Nucleus accumbens (tissue), 56 donors: Measurements from ENCODE around the gene ROCK2.

Source experiments
- DNase-seq, 56 donors: peaks; one replicate each; lab custom pipeline; 2025; lab: John Stamatoyannopoulos, UW

The ROCK2 gene

DNA sequence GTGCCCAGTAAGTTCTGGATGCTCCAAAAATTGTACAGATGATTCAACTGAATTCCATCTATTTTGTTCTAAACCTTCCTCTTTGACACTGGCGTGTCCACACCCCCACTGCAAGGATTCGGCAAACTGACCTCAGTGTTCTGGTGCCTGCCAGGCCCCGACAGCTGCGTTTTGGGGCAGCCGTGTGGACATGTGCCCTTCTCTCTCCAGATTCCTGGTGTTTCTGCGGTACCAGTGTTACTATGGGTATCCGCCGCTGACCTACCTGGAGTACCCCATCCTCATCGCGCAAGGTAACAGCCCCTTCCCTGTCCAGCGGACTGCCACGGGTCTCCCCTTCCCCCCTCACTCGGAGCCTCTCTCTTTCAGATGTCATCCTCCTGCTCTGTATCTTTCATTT, 184.2 kb downstream of the ROCK2 start:
- DNase-seq: no peak

- no peak for DNase-seq
Observed at GRCh38 chr2:11159574-11160170, 184.8 kb downstream of the ROCK2 start.

GRCh38 chr2:11158916-11159573, 185.4 kb downstream of the ROCK2 start:
- DNase-seq: no peak

- no peak for DNase-seq
Observed at GRCh38 chr2:11157731-11158130, 186.7 kb downstream of the ROCK2 start.

- DNase-seq: no peak
Observed at GRCh38 chr2:11157296-11157695, 187.1 kb downstream of the ROCK2 start.

- DNase-seq: no peak
Observed at GRCh38 chr2:11156396-11157075, 187.9 kb downstream of the ROCK2 start.

- peak in 7 of 56 donors; percentile 79 to 94 (median 92) for DNase-seq
Observed at GRCh38 chr2:11155381-11156035, 188.9 kb downstream of the ROCK2 start, which contains the start of gene SLC66A3. Gene SLC66A3, plus strand, starts transcription at chr2:11155467. Its CDS starts 80 bp downstream, at chr2:11155547.

DNA sequence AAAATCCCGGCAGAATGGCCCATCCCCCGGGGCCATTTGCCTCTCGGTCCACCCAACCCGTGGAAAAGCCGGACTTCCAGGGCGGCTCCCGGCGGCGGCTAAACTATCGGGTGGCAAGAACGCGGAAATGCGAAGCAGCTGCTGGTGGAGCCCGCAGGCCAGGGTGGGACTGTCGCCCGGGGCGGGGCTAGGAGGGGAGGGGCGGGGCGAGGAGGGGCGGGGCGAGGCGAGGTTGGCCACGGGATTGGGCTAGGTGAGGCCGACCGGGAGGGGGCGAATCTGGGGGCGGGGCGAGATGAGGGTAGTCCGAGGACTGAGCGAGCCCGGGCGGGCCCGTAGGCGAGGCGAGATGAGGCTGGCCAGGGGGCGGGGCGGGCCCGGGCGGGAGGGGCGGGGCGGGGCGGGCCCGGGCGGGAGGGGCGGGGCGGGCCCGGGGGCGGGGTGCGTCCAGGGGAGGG, 189.5 kb downstream of the ROCK2 start:
- peak; percentile 44 to 98 (median 92) for DNase-seq

DNA sequence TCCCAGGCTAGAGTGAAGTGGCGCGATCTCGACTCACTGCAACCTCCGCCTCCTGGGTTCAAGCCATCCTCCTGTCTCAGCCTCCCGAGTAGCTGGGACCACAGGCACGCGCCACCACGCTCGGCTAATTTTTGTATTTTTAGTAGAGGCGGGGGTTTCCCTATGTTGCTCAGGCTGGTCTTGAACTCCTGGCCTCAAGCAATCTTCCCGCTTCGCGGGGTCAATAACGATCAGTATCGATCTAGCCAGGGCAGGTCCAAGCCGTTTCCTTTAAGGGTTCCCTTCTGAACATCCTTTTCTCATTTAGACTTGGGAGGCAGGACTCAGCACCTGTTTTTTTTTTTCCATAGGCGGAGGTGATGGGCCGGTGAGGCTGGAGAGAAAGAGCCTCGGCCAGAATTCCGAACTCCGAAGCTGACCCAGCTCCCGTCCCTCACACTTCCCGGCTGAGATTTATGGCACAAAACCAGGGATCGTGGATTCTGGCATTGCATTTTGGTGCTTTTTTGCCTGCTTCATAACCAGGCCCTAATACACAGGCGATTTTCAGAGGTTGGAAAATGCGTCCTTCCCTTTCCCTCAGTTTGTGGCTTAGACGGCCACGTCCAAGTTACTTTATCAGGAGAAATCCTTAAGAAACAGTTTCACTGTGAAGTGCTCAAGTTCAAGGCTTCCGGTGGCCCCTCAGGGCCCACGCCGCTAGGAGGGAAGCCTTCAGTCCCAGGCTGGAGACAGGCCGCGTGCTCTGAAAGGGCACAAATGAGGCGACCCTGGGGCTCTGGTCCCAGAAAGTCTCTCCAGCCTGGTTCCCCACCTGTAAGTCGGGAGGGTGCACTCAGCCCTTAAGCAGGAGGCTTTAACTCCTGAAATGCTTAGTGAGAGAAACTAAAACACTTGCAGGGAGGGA, 190.2 kb downstream of the ROCK2 start:
- peak in 4 of 56 donors; percentile 50 to 69 (median 54) for DNase-seq

DNA sequence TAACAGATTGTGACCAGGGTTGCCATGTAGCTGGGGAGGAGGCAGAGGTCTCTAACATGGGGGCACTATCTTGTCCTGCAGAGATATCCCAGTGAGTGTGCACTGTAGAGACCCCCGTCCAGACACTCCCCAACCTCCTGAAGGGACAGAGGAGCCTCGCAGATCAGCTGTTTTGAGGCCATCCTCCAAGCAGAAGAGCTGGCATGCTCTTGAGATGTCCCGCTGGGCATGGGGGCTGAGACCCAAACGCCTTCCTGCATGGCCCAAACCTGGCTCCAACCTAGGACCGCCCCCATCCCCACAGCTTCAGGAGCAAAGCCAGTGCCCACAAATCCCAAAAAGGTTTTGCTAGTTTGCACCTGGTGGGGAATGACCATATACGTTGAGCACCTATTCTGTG, 191.8 kb downstream of the ROCK2 start:
- no peak for DNase-seq

DNA sequence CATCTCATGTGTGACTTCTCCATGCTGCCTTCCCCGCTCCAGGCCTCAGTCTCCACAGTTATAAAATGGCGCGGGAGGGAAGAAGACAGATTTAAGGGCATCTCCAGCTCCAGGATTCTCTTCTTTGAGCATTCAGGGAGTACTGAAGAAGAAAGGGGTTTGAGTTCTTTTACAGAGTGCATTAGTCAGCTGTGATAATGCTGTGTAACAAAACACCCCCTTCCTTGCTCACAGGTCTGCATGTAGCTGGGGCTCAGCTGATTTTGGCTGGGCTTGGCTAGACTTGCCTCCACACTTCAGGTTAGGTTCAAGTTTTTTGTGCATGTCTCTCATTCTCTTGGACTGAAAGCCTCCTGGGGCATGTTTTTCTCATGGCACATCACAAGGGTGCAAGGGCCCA, 197.2 kb downstream of the ROCK2 start:
- DNase-seq: no peak

DNA sequence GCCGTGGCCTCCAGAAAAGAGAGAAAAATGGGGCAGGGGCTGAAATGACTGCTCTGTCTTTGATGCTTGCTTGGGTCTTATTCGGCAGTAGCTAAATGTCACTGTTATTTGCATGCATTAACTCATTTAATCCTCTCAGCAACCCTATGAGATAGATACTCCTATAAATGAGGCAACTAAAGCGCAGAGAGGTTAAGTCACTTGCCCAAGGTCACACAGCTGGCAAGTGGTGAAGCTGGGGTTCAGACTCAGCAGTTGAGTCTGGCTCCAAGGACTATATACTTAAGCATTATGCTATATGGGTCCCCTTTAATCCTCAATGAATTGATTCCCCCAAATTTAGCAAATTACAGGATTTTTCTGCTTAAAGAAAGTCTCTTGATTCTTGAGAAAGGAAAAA, 198.4 kb downstream of the ROCK2 start:
- no peak for DNase-seq

DNA sequence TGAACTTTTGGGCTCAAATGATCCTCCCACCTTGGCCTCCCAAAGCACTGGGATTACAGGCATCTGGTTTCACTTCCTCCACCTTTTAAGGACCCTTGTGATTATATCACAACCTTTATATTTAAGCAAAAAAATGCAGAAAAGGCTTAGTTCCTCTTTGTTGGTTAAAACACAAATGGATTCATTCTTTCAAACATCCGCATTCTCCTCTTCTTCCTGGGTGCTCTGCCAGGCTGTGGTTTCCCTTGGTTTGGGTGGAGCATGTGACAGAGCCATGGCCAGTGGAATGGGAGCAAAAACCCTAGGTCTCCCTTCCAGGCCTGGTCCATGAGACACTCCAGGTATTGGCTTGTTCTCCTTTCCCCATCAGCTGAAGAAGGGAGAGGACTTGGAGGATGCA, 199.1 kb downstream of the ROCK2 start:
- no peak for DNase-seq

DNA sequence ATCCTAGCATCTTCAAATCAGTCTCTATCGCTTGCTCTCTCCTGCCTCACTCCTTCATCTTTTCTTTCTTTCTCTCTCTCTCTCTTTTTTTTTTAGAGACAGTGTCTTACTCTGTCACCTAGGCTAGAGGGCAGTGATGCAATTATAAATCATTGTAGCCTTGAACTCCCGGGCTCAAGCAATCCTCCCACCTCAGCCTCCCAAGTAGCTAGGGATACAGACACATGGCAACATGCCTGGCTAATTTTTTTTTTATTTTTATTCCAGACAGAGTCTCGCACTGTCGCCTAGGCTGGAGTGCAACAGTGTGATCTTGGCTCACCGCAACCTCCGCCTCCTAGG, 199.7 kb downstream of the ROCK2 start:
- DNase-seq: no peak

DNA sequence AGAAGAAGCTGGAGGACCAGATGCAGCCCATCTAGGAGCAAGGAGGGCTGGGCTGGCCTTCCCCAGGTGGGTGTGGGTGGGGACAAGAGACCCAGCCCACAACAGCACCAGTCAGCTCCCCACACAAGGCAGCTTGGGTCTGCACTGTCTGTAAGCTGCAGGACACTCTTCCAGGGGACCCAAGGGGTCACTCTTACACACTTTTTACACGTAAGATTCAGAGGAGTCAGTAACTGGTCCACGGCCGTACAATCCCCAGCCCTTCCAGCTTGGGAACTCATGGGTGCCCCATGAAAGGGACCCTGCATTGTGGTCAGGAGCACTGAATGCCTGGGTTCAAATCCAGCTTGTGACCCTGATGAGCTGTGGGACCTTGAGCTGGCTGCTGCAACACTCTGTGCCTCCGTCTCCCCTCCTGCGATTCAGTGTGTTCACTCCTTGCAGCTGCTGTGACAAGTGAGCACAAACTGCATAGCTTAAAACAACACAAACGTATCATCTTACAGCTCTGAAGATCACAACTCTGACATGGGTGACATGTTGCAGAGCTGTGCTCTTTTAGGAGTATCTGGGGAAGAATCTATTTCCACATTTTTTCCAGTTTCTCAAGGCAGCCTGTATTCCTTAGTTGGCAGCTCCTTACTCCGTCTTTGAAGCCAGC, 200.2 kb downstream of the ROCK2 start:
- DNase-seq: no peak

DNA sequence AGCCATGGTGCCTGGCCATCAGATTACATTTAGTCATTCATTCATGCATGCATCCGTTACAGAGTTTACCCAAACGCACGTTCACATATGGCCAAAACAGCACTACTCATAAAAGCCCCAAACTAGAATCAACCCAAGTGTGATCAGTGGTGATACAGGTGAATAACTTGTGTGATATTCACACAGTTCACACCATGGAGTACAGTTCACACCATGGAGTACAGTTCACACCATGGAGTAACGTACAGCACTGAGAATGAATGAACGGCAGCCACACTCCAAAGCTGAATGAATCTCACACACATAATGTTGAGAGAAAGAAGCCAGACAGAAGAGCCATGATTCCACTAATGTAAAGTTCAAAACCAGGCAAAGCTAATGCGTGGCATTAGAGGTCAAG, 201.4 kb downstream of the ROCK2 start:
- DNase-seq: no peak

GRCh38 chr2:11142330-11142729, 202.1 kb downstream of the ROCK2 start:
- no peak for DNase-seq

DNA sequence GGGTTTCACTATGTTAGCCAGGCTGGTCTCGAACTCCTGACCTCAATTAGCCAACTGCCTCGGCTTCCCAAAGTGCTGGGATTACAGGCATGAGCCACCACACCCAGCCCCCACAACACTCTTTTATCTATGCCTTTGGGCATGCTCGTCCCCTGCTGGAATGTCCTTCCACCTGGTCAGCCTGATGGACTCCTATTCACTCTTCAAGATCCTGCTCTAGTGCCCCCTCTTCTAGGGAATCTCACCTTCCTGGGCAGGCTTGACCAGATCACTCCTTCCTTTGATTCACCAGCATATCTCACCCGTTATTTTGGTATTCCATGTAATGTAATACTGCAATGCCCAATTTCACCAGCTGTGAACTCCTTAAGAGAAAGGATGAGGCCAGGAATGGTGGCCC, 203.1 kb downstream of the ROCK2 start:
- DNase-seq: no peak

- no peak for DNase-seq
Observed at GRCh38 chr2:11140492-11140891, 203.9 kb downstream of the ROCK2 start.

DNA sequence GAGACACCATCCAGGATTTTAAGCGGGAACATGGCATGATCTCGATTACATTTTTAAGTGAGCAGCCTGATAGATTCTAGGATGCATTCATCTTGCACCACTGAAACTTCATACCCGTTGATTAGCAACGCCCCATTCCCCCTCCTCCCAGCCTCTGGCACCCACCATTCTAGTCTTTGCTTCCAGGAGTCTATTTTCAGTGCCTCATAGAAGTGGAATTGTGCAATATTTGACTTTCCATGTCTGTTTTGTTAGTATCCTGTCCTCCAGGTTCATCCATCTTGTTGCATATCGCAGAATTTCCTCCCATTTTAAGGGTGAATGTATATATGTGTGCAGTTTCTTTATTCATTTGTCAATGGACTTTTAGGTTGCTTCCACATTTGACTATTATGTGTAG, 210.1 kb downstream of the ROCK2 start:
- no peak for DNase-seq
